Uterus (tissue), 2 donors: ENCODE results near the gene PRPH2.

ENCODE experiments used
- POLR2A ChIP-seq, 2 donors: fragments of 450-650 bp; IDR thresholded peaks; one replicate each; pipeline ENCODE4 v1.6.1; 2016; ENCODE audit warnings: antibody characterized with exemption in 2 of 2, mild to moderate bottlenecking in 1 of 2, moderate library complexity in 1 of 2
- TF ChIP-seq, protein P1 (sequence below), 4 experiments: fragments of 200-600 bp in 2 of 4; fragments of 450-650 bp in 2 of 4; sonication (generic) in 2 of 4; IDR thresholded peaks; one replicate each; pipeline ENCODE4 v1.5.1; 2016 to 2019; ENCODE audit warnings: antibody characterized with exemption in 4 of 4, mild to moderate bottlenecking in 2 of 4, moderate library complexity in 1 of 4

DNA sequence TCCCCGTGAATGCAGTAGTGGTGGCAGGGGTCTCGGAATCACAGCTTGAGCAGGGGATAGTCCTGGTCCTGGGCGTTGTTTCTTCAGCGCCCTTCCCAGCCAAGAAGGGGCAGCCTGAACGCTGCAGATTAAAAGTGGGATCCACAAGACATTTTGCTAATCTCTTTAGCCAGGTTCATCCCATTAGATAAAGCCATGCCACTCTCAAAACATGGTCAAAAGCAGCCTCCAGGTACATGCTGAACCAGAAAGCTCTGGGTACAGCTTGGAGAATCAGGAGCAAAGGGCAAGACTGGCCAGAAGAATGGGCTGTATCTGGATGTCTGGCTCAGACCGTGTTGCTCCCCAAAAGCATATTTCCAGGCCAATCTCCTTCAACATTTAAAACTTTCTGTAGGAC, at the start of gene PRPH2:
- TF ChIP-seq, protein P1, sequence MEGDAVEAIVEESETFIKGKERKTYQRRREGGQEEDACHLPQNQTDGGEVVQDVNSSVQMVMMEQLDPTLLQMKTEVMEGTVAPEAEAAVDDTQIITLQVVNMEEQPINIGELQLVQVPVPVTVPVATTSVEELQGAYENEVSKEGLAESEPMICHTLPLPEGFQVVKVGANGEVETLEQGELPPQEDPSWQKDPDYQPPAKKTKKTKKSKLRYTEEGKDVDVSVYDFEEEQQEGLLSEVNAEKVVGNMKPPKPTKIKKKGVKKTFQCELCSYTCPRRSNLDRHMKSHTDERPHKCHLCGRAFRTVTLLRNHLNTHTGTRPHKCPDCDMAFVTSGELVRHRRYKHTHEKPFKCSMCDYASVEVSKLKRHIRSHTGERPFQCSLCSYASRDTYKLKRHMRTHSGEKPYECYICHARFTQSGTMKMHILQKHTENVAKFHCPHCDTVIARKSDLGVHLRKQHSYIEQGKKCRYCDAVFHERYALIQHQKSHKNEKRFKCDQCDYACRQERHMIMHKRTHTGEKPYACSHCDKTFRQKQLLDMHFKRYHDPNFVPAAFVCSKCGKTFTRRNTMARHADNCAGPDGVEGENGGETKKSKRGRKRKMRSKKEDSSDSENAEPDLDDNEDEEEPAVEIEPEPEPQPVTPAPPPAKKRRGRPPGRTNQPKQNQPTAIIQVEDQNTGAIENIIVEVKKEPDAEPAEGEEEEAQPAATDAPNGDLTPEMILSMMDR (IDR thresholded peaks at IDR 0.05): no peak
- no peak for TF ChIP-seq POLR2A (IDR thresholded peaks at IDR 0.05)
